HG02798 (cell line): ENCODE data around the gene ERP44.
"Not testable (repeated sequence)": the region's sequence is repeated elsewhere in the genome, so short reads cannot be mapped to it uniquely, and the experiment has no call there.

Experiments used
- ATAC-seq: cut with Tn5 transposase; IDR thresholded peaks from one replicate; pipeline ENCODE4 v1.9.1; 2021; ENCODE audit warnings: mild to moderate bottlenecking; ENCODE audit not compliant: unreplicated experiment, poor library complexity

ERP44 gene

GRCh38 chr9:100098887-100099721 is at the start of gene ERP44, which contains the start of gene INVS:
ERP44 (minus strand) TSS chr9:100099000; CDS start chr9:100098840, 160 bp downstream.
INVS (plus strand) TSS chr9:100099243; CDS start chr9:100104522, 5,279 bp downstream.
- peak; percentile 99 for ATAC-seq

- not testable (repeated sequence) for ATAC-seq
These were observed 47.2 kb upstream of the ERP44 start for GRCh38 chr9:100145976-100146375.

GRCh38 chr9:100145167-100145934 is 46.6 kb upstream of the ERP44 start:
- ATAC-seq = not testable (repeated sequence)

GRCh38 chr9:100141862-100142261 is 43.1 kb upstream of the ERP44 start:
- ATAC-seq = not testable (repeated sequence)

GRCh38 chr9:100140303-100140702 is 41.5 kb upstream of the ERP44 start:
- ATAC-seq = not testable (repeated sequence)

- ATAC-seq = not testable (repeated sequence)
These were observed 38.0 kb upstream of the ERP44 start for GRCh38 chr9:100136799-100137198.

- no peak for ATAC-seq
These were observed 35.9 kb upstream of the ERP44 start for GRCh38 chr9:100134731-100135130.

GRCh38 chr9:100131875-100132430 is 33.2 kb upstream of the ERP44 start:
- no peak for ATAC-seq

- no peak for ATAC-seq
These were observed 32.4 kb upstream of the ERP44 start for GRCh38 chr9:100131216-100131615.

GRCh38 chr9:100129772-100130171 is 31.0 kb upstream of the ERP44 start:
- no peak for ATAC-seq

- ATAC-seq = no peak
These were observed 27.6 kb upstream of the ERP44 start for GRCh38 chr9:100126423-100126822.

GRCh38 chr9:100125910-100126309 is 27.1 kb upstream of the ERP44 start:
- ATAC-seq = no peak

GRCh38 chr9:100125236-100125635 is 26.4 kb upstream of the ERP44 start:
- no peak for ATAC-seq

- no peak for ATAC-seq
These were observed 21.5 kb upstream of the ERP44 start for GRCh38 chr9:100120286-100120685.

- ATAC-seq = no peak
These were observed 18.5 kb upstream of the ERP44 start for GRCh38 chr9:100117316-100117715.

GRCh38 chr9:100112677-100113336 is 14.0 kb upstream of the ERP44 start:
- no peak for ATAC-seq

- no peak for ATAC-seq
These were observed 12.4 kb upstream of the ERP44 start for GRCh38 chr9:100111235-100111634.

GRCh38 chr9:100108559-100108958 is 9.8 kb upstream of the ERP44 start:
- ATAC-seq = no peak

GRCh38 chr9:100106616-100107015 is 7.8 kb upstream of the ERP44 start:
- no peak for ATAC-seq

GRCh38 chr9:100105861-100106260 is 7.1 kb upstream of the ERP44 start:
- no peak for ATAC-seq
